HG02571 (cell line): ENCODE data around the gene AMFR.

Experiments used
- ATAC-seq: cut with Tn5 transposase; IDR thresholded peaks from one replicate; pipeline ENCODE4 v1.9.1; 2021; ENCODE audit warnings: mild to moderate bottlenecking, moderate library complexity; ENCODE audit not compliant: unreplicated experiment

AMFR gene

GRCh38 chr16:56314244-56314850, 111.0 kb downstream of the AMFR start:
- no peak for ATAC-seq

GRCh38 chr16:56312556-56312955, 112.8 kb downstream of the AMFR start:
- ATAC-seq, result no peak

- no peak for ATAC-seq
These were observed 113.4 kb downstream of the AMFR start for GRCh38 chr16:56312028-56312300.
